ENCODE results near the gene ABO.
"Not testable (repeated sequence)": the region's sequence is repeated elsewhere in the genome, so short reads cannot be mapped to it uniquely, and the experiment has no call there.

ABO gene

GRCh38 chr9:133239533-133240090 is 35.4 kb downstream of the ABO start:
- DNase-seq: no peak

GRCh38 chr9:133238851-133239532 is 36.0 kb downstream of the ABO start:
- DNase-seq: peak; percentile 71

DNA sequence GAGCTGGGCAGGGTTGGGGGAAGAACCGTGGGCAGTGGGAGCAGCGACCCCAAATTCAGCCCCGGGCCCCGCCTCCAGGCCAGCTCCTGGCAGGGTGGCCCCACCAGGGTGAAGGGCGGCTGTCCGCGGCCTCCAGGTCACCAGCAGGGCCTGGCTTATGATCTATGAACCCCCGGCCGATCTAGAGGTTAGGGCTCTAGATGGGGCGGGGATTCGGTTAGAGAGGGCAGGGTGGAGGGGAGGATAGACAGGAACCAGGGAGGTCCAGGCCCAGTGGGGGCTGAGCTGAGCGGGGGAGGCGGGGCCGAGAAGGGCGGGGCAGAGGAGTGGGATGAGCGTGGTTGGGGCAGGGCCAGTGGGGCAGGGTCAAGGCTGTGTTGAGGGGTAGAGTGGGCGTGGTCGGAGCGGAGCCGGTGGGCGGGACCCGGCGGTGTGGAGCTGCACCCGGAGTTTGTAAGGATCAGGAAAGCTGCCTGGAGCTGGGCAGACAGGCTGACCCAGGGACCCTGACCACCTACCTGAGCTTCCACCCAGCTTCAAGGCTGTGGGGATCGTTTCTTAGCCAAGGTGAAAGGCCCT is 36.6 kb downstream of the ABO start:
- peak; percentile 45 for DNase-seq

DNA sequence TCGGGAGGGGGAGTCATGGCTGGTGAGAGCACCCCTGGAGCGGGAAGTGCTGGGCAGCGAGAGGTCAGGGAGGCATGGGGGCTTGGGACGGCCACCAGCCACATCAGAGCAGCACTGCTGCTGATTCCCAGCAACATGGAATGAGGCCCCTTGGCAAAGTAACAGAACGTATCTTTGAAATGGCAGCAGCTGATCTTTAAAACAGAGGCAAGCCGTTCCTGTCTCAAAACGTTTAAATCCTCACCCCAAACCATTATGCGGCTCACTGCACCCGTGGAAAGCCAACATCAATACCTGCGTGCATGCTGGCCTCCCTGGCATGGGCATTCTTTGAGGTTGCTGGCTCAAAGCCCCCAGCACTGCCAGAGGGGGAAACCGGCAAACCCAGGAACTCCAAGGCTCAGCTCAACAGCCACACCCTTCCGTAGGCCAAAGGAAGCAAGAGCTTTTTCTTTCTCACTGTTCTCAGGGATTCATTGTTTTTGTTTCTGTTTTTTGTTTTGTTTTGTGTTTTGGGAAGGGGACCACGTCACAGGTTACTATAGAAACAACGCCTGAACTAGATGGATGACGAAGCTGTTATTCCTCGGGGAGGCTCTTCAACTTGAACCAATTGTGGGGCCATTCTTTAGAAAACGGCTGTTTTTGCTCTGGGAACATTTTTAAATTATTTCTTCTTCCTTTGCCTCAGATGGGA is 37.8 kb downstream of the ABO start:
- DNase-seq: no peak

- DNase-seq: not testable (repeated sequence)
These were observed 38.5 kb downstream of the ABO start for GRCh38 chr9:133236291-133237034.

- no peak for DNase-seq
These were observed 39.3 kb downstream of the ABO start for GRCh38 chr9:133235549-133236222.

- DNase-seq: no peak
These were observed 40.3 kb downstream of the ABO start for GRCh38 chr9:133234577-133235322.

- DNase-seq: no peak
These were observed 41.1 kb downstream of the ABO start for GRCh38 chr9:133233681-133234432.

DNA sequence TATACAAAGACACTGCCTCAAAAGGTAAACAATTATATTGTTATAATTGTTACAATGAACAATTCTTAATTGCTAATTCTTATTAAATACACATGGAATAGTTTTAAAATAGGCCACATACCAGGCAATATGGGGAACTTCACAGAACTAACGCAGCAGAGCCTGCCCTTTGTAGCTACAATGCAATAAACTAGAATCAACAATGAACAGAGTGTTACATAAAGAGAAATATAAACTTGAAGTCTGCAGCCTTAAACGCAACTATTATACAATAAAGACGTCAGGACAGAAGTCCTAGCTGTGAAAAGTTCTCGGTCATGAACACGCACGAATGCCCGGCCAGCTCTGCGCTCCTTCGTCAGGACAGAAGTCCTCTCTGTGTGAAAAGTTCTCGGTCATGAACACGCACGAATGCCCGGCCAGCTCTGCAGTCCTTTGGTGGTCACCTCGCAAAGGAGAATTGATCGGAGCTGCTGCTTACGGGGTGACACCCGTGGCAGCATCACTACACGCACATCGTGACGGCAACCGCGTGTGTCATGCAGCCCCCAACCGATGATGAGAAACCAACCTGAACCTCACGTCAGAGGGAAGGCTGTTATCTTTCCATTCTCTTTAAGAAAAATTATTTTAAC is 43.0 kb downstream of the ABO start:
- DNase-seq: not testable (repeated sequence)

GRCh38 chr9:133230514-133230913 is 44.5 kb downstream of the ABO start:
- DNase-seq: not testable (repeated sequence)

GRCh38 chr9:133230093-133230492 is 44.9 kb downstream of the ABO start:
- no peak for DNase-seq

GRCh38 chr9:133228474-133229193 is 46.4 kb downstream of the ABO start:
- DNase-seq: not testable (repeated sequence)

- DNase-seq: not testable (repeated sequence)
These were observed 47.0 kb downstream of the ABO start for GRCh38 chr9:133227996-133228395.

GRCh38 chr9:133227242-133227860 is 47.6 kb downstream of the ABO start:
- no peak for DNase-seq

DNA sequence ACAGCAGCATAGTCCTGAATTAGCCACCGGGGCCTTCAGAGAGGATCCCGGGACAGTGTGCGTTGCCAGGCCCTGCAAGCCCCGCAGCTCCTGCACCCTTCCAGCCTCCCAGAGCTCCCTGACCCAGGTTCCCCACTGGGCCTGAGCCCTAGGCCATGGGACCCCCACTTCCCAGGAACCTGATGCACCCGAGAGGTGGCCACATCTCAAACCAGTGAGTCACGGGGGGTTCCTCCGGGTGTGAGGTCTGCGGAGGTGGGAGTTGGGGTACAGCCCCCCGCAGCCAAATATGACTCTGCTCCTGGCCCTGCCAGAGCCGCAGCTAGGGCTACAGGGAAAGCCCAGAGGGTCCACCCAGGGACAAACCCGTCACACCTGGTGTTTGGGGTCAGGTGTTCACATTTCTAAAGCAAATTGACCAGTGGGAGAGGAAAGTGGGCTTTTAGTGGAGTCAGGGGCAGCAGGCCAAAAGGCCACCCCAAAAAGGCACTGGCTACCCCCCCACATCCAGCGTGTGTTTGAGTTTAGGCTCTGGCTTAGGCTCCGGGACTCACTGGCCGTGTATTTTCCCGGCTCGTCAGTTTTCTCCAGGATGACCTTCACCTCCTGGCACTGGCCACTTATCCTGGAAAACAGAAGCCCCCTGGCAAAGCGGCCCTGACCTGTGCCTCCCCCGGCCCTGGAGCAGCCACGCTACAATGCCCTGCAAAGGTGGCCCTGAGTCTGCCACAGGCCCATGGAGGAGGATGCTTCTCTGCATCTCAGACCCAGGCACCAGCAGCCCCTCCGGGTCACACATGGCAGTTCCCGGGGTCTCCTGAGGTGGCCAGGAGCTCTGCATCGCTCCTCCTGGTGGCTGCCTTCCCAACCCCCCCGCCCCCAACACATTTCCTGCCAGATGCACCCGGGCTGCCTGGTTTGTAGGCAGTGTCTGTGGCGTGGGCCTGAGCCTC is 48.5 kb downstream of the ABO start:
- no peak for DNase-seq

DNA sequence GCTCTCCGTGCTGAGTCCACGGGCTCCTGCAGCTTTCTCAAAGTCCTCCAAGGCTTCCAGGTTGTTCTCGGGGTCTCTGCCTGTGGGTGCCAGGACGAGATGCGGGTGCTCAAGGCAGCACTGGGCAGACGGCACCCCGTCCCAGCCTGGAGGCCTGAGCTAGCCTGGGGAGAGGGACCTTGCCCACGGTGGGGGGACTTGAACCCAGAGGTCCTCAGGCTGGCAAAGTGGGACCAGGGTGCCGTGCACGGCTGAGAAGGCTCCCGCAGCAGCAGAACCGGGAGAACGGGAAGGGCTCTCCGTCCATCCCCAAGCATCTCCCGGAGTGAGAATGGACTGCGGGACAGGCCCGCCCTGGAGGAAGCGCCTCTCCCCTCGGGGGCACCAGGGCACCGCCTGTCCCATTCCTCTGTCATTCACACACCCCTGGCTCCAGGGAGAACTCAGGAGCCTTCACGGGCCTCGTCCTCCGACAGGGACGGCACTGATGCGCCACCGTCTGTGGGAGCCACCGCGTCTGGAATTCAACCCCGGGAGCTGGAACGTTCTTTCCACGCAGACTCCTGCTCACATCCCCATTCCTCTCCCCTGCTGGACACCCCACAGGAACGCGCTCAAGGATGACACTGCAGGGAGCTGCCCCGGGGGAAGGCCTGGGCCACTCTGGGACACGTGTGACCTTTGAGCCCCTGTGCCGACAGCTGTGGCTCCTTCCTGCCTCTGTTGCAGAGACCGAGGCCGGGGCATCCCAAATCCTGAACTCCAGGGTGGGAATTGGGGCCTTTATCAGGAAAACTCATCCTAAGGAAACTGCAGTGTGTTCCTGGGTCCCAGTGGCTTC is 49.6 kb downstream of the ABO start:
- DNase-seq: no peak

GRCh38 chr9:133224762-133225161 is 50.2 kb downstream of the ABO start:
- DNase-seq: no peak
